Measurements from ENCODE around the gene MCM10.
"Not testable (repeated sequence)": the region's sequence is repeated elsewhere in the genome, so short reads cannot be mapped to it uniquely, and the experiment has no call there.

Gene MCM10

DNA sequence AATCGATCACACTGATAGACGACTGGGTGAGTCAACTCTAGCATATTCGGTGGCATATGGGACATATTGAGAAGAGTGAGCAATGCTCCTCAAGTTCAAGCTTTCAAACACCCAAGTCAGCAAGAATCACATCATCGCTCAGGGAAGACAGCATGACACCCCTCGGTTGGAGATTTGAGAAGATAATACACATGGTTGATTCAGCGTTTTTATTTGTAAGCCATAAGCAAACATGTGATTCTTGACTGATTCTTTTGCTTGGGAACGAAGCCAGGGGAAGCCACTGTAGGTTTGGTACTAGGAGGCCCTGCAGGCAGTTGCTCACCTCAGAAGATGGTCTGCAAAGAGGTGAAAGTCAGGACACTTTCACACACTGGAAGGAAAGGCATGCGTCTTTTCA, 60.2 kb downstream of the MCM10 start:
- H3K27ac Mint-ChIP-seq: no peak overlapping the region
- no peaks in the 10 kb centered on the region for H3K27me3 Mint-ChIP-seq (ENCODE audit: low read depth)
- H3K9me3 Mint-ChIP-seq: no peaks in the 10 kb centered on the region

DNA sequence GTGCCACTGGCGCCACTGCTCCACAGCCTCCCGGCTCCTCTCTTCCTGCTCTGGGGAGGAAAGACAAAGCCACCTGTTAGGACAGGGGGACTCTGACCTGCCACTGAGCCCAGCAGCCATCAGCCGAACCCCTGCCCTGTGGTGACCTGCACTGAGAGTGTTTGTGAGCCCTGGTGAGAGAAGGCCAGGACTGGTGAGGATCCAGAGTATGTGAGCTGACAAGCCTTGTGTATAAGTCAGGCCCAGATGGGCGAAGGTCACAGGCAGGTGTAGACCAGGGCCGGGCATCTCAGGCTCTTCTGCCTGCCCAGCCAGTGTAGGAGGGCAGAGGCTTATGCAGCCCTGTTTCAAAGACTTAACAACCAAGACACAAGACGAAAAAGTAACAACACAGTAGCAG, 60.8 kb downstream of the MCM10 start:
- Mint-ChIP-seq H3K4me3 (no peak overlapping the region), H3K9me3 (no peaks in the 10 kb centered on the region), H3K36me3 (ENCODE audit: low read depth) (no peaks in the 10 kb centered on the region), H3K27ac (no peak overlapping the region), H3K27me3 (ENCODE audit: low read depth) (no peaks in the 10 kb centered on the region), H3K4me1 (ENCODE audit: low read depth) (peaks cover 6% of the 10 kb centered on the region)

More for the DNA sequence above, 60.2 kb downstream of the MCM10 start:
- Mint-ChIP-seq H3K4me3 (no peak overlapping the region), H3K4me1 (ENCODE audit: low read depth) (peaks cover 6% of the 10 kb centered on the region), H3K36me3 (ENCODE audit: low read depth) (no peaks in the 10 kb centered on the region)

DNA sequence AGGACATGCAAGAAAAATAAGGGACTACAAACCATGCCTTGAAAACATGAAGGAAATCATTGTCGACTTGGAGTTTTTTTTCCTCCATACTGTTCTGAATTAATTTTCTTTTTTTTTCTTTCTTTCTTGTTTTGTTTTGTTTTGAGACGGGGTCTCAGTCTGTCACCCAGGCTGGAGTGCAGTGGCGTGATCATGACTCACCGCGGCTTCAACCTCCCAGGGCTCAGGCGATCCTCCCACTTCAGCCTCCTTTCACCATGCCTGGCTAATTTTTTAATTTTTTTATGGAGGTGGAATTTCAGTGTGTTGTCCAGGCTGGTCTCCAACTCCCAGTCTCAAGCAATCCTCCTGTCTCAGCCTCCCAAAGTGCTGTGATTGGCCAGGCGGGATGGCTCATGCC, 61.2 kb downstream of the MCM10 start:
- no peaks in the 10 kb centered on the region for H3K9me3 Mint-ChIP-seq
- no peak overlapping the region for H3K27ac Mint-ChIP-seq
- peaks cover 6% of the 10 kb centered on the region for H3K4me1 Mint-ChIP-seq (ENCODE audit: low read depth)
- H3K36me3 Mint-ChIP-seq (ENCODE audit: low read depth): no peaks in the 10 kb centered on the region
- no peak overlapping the region for H3K4me3 Mint-ChIP-seq
- no peaks in the 10 kb centered on the region for H3K27me3 Mint-ChIP-seq (ENCODE audit: low read depth)

DNA sequence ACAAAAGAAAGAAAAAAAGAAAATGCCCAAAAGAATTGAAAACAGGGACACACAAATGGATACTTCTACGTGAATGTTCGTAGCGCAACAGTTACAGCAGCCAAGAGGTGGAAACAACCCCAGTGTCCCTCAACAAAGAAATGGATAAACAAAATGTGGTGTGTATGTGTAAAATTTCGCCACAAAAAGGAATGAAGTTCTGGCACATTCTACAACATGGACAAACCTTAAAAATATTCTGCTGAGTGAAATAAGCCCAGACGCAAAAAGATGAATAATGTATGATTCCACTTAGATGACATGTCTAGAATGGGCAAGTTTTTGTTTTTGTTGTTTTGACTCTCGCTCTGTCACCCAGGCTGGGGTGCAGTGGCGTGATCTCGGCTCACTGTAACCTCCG, 61.9 kb downstream of the MCM10 start:
- Mint-ChIP-seq H3K4me3 (no peak overlapping the region), H3K4me1 (ENCODE audit: low read depth) (peaks cover 6% of the 10 kb centered on the region)

DNA sequence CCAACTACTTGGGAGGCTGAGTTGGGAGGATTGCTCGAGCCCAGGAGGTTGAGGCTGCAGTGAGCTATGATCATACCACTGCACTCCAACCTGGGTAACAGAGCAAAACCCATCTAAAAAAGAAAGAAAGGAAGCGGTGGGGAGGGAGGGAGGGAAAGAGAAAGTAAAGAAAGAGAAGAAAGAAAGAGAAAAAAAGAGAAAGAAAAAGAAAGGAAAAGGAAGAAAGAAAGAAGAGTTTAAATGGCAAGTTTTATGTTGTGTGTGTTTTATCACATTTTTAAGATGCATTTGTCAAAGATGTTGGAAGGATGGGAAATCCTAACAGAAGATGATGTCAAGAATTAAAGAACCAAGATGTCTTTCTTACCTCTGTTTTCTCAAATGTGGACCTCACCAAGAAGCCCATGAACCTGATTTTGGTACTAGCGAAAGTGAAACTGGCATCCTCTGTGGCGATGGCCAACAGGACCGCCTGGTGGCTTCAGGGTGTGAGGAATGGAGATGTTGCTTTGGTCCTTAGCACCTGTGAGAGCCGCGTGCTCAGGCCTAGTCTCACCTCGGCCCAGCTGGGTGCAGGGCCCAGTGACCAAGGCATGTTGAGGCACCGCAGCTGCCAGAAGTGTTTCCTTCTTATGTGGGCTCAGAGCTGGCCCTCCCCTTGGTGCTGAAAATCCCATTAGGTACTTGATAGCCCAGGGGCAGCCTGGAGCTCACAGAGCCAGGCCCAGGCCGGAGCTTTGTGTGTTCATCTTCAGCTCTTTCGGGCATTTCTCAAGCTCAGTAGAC, 63.0 kb downstream of the MCM10 start:
- no peak overlapping the region for H3K27ac Mint-ChIP-seq
- peaks cover 6% of the 10 kb centered on the region for H3K4me1 Mint-ChIP-seq (ENCODE audit: low read depth)
- no peak overlapping the region for H3K4me3 Mint-ChIP-seq
- no peaks in the 10 kb centered on the region for H3K36me3 Mint-ChIP-seq (ENCODE audit: low read depth)
- H3K9me3 Mint-ChIP-seq: no peaks in the 10 kb centered on the region
- H3K27me3 Mint-ChIP-seq (ENCODE audit: low read depth): no peaks in the 10 kb centered on the region

More for the DNA sequence above, 61.9 kb downstream of the MCM10 start:
- H3K36me3 Mint-ChIP-seq (ENCODE audit: low read depth): no peaks in the 10 kb centered on the region
- no peak overlapping the region for H3K27ac Mint-ChIP-seq
- H3K27me3 Mint-ChIP-seq (ENCODE audit: low read depth): no peaks in the 10 kb centered on the region
- no peaks in the 10 kb centered on the region for H3K9me3 Mint-ChIP-seq

GRCh38 chr10:13225601-13226000, 64.2 kb downstream of the MCM10 start:
- no peak overlapping the region for H3K27ac Mint-ChIP-seq
- no peaks in the 10 kb centered on the region for H3K27me3 Mint-ChIP-seq (ENCODE audit: low read depth)
- peaks cover 6% of the 10 kb centered on the region for H3K4me1 Mint-ChIP-seq (ENCODE audit: low read depth)
- no peak overlapping the region for H3K4me3 Mint-ChIP-seq
- no peaks in the 10 kb centered on the region for H3K9me3 Mint-ChIP-seq
- no peaks in the 10 kb centered on the region for H3K36me3 Mint-ChIP-seq (ENCODE audit: low read depth)

GRCh38 chr10:13227031-13227430, 65.7 kb downstream of the MCM10 start:
- Mint-ChIP-seq H3K27me3 (ENCODE audit: low read depth) (no peaks in the 10 kb centered on the region), H3K36me3 (ENCODE audit: low read depth) (no peaks in the 10 kb centered on the region), H3K9me3 (no peaks in the 10 kb centered on the region), H3K27ac (no peak overlapping the region), H3K4me1 (ENCODE audit: low read depth) (peaks cover 6% of the 10 kb centered on the region), H3K4me3 (no peak overlapping the region)

DNA sequence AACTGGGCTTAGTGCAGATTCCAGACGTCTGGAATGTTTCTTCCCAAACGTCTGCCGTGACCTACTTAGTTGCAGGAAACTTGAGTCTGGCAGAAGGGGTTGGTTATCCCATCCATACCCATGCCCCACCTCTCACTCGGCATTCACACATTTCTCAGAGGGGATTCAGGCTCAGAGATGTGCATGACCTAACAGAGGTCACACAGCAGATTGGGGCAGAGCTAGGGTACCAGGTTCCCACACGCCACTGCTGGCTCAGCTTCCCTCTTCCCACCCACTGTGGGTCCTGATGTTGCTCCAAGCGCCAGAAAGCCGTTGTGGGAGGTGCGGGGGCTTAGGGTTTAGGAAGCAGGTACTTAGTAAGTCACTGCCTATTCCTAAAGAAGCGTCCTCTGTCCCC, 69.8 kb downstream of the MCM10 start:
- no peak overlapping the region for H3K27ac Mint-ChIP-seq
- no peaks in the 10 kb centered on the region for H3K9me3 Mint-ChIP-seq
- H3K36me3 Mint-ChIP-seq (ENCODE audit: low read depth): no peaks in the 10 kb centered on the region
- H3K27me3 Mint-ChIP-seq (ENCODE audit: low read depth): no peaks in the 10 kb centered on the region
- H3K4me3 Mint-ChIP-seq: no peak overlapping the region
- H3K4me1 Mint-ChIP-seq (ENCODE audit: low read depth): no peaks in the 10 kb centered on the region

DNA sequence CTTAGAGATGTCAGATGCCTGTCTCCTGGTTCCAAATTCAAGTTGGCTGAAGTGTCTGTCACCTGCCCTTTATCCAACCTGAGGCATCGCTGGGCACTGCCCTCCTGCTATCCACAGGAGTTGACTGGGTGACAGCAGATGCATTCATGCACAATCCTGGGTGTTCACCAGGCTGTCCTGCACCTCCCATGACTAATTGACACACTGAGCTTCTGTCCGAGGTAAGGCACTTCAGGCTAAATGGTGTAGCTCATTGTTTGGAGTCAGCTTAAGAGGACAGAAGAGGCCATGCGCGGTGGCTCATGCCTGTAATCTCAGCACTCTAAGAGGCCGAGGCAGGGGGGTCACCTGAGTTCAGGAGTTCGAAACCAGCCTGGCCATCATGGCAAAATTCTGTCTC, 70.5 kb downstream of the MCM10 start:
- Mint-ChIP-seq H3K4me3 (no peak overlapping the region), H3K27me3 (ENCODE audit: low read depth) (no peaks in the 10 kb centered on the region), H3K4me1 (ENCODE audit: low read depth) (no peaks in the 10 kb centered on the region), H3K9me3 (no peaks in the 10 kb centered on the region), H3K27ac (no peak overlapping the region), H3K36me3 (ENCODE audit: low read depth) (no peaks in the 10 kb centered on the region)

GRCh38 chr10:13233358-13233757, 72.0 kb downstream of the MCM10 start:
- Mint-ChIP-seq H3K4me1 (ENCODE audit: low read depth) (no peaks in the 10 kb centered on the region), H3K27ac (no peak overlapping the region), H3K36me3 (ENCODE audit: low read depth) (no peaks in the 10 kb centered on the region), H3K27me3 (ENCODE audit: low read depth) (no peaks in the 10 kb centered on the region), H3K9me3 (no peaks in the 10 kb centered on the region), H3K4me3 (no peak overlapping the region)

- Mint-ChIP-seq H3K36me3 (ENCODE audit: low read depth) (no peaks in the 10 kb centered on the region), H3K4me1 (ENCODE audit: low read depth) (no peaks in the 10 kb centered on the region), H3K27me3 (ENCODE audit: low read depth) (no peaks in the 10 kb centered on the region), H3K27ac (no peak within 1 kb of the TSS), H3K9me3 (no peaks in the 10 kb centered on the region), H3K4me3 (no peak within 1 kb of the TSS)
Observed at GRCh38 chr10:13234172-13234571, 72.8 kb downstream of the MCM10 start, which contains the start of gene UCMA. Gene UCMA (minus strand): TSS chr10:13234374. CDS start chr10:13234258, 116 bp downstream.

DNA sequence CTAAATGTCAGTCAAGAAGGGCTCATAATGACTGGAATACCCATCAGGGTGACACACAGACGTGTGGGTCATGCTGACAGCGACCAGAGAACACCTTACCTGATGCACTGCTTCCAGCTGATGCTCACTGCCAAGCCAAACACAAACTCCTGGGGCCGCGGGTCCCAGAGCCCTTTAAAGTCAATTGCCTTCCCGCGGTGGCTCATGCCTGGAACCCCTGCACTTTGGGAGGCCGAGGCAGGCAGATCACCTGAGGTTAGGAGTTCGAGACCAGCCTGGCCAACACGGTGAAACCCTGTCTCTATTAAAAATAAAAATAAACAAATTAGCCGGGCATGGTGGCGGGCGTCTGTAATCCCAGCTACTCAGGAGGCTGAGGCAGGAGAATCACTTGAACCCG, 73.4 kb downstream of the MCM10 start:
- not testable (repeated sequence) for H3K4me1 Mint-ChIP-seq (ENCODE audit: low read depth); H3K27me3 Mint-ChIP-seq (ENCODE audit: low read depth); H3K4me3 Mint-ChIP-seq; H3K36me3 Mint-ChIP-seq (ENCODE audit: low read depth); H3K27ac Mint-ChIP-seq; H3K9me3 Mint-ChIP-seq

DNA sequence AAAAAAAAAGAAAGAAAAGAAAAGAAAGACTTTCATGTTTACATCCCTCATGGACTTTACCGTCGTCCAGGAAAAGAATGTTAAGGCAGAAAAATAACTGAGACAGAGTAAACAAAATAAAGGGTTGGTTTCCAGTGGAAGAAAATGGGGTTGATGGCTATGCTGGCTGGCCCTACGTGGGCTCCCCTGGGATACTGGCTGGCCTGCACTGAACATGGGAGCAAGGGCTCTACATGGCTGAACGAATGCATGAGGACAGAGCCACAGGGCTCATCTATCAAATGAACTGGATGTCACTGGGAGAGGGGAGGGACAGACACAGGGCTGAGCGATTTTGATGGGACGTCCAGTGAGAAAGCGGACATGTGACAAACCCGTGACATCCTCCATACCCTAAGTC, 75.3 kb downstream of the MCM10 start:
- Mint-ChIP-seq H3K27ac (no peak overlapping the region), H3K4me1 (ENCODE audit: low read depth) (no peaks in the 10 kb centered on the region), H3K27me3 (ENCODE audit: low read depth) (no peaks in the 10 kb centered on the region), H3K36me3 (ENCODE audit: low read depth) (no peaks in the 10 kb centered on the region), H3K4me3 (no peak overlapping the region), H3K9me3 (no peaks in the 10 kb centered on the region)

DNA sequence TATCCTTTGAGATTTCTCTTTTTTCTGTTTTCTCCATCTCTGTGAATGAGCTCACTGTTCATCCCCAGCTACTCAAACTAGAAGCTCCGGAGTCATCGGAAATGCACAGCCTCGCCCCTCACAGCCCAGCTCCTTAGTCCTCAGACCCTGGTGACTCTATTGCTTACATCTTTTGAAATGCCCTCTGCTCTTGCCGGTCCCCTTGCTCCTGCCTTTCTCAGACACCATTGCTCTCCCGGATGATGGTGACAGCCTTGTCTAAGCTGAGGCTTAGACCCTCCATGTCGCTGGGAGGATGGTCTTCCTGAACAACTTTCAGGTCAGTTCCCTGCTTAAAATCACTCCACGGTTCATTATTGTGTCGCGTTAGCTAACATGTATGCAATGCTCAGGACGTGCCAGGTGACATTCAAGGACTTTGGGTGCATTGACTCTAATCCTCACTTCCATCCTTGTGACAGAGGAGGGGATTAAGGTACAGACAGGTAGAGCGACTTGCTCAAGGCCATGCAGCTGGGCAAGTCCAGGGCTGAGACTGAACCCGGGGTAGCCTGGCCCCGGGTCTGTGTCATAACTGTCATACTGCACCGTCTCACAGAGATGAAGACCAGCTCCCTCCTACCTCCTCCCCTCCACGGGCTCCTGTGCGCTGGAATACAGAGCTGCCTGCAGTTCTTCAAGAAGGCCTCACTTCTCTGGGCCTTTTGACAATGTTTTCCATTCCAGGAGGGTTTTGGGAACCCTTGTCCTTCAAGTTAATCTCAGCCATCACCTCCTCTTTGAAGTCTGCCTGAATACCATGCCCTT, 77.1 kb downstream of the MCM10 start:
- Mint-ChIP-seq H3K27ac (no peak overlapping the region), H3K4me1 (ENCODE audit: low read depth) (no peaks in the 10 kb centered on the region), H3K36me3 (ENCODE audit: low read depth) (no peaks in the 10 kb centered on the region), H3K4me3 (no peak overlapping the region), H3K9me3 (no peaks in the 10 kb centered on the region), H3K27me3 (ENCODE audit: low read depth) (no peaks in the 10 kb centered on the region)

- Mint-ChIP-seq H3K27me3 (ENCODE audit: low read depth) (no peaks in the 10 kb centered on the region), H3K36me3 (ENCODE audit: low read depth) (no peaks in the 10 kb centered on the region), H3K27ac (no peak overlapping the region), H3K4me3 (no peak overlapping the region), H3K9me3 (no peaks in the 10 kb centered on the region), H3K4me1 (ENCODE audit: low read depth) (no peaks in the 10 kb centered on the region)
Observed at GRCh38 chr10:13239923-13240322, 78.6 kb downstream of the MCM10 start.

Data from T-helper 1 cell treated with Interleukin-12 subunit alpha and Interleukin-12 subunit beta and Interleukin-4 antibody, amounts not matched to agents 30 μg/mL and 1 μg/mL, for 36 hours (primary cell).